Measurements from ENCODE around the gene IFNA21.

DNA sequence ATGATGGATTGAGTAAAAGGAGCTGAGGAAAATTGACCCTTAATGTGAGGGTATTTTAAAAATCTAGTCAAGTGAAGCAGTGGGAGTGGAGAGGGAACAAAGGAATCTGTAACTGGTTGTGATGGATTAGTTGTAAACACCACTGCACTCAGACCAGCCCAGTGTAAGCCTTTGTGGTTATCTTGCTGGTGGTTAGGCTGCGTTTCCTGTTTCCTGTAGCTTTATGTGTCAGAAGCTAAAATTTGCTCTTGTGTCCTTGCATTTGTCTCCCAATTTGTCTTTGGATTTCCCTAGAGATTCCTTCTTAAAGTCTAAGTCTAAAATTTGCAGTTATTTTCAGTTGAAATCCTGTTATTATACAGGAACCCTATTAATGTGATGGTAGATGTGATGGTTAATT is 6.3 kb downstream of the IFNA21 start:
- TF ChIP-seq POLR2A (IDR thresholded peaks at IDR 0.05) (no peak), CTCF (IDR thresholded peaks at IDR 0.05) (no peak)
